GM19023 (cell line): ENCODE measurements around the gene APOL3.
"Not testable (repeated sequence)": the region's sequence is repeated elsewhere in the genome, so short reads cannot be mapped to it uniquely, and the experiment has no call there.

Experiments used
- ATAC-seq: cut with Tn5 transposase; IDR thresholded peaks from one replicate; pipeline ENCODE4 v1.9.1; 2021; ENCODE audit warnings: mild to moderate bottlenecking, moderate library complexity; ENCODE audit not compliant: unreplicated experiment

APOL3 gene

GRCh38 chr22:36193577-36193976, 33.0 kb upstream of the APOL3 start:
- no peak for ATAC-seq

GRCh38 chr22:36193171-36193570, 32.6 kb upstream of the APOL3 start:
- ATAC-seq, result no peak

- ATAC-seq, result no peak
Measured at GRCh38 chr22:36192542-36192941, 32.0 kb upstream of the APOL3 start.

GRCh38 chr22:36191106-36191836, 30.7 kb upstream of the APOL3 start:
- no peak for ATAC-seq

GRCh38 chr22:36187862-36188261, 27.3 kb upstream of the APOL3 start:
- ATAC-seq, result not testable (repeated sequence)

GRCh38 chr22:36185828-36186624, 25.5 kb upstream of the APOL3 start:
- no peak for ATAC-seq

GRCh38 chr22:36184433-36185025, 24.0 kb upstream of the APOL3 start:
- no peak for ATAC-seq

GRCh38 chr22:36183446-36183845, 22.9 kb upstream of the APOL3 start:
- ATAC-seq, result no peak

- ATAC-seq, result no peak
Measured at GRCh38 chr22:36182857-36183256, 22.3 kb upstream of the APOL3 start.

GRCh38 chr22:36182056-36182455, 21.5 kb upstream of the APOL3 start:
- no peak for ATAC-seq

GRCh38 chr22:36180928-36181327, 20.4 kb upstream of the APOL3 start:
- no peak for ATAC-seq

- ATAC-seq, result no peak
Measured at GRCh38 chr22:36180038-36180880, 19.7 kb upstream of the APOL3 start.

GRCh38 chr22:36177160-36177559, 16.6 kb upstream of the APOL3 start:
- ATAC-seq, result no peak

GRCh38 chr22:36175892-36176291, 15.3 kb upstream of the APOL3 start:
- ATAC-seq, result no peak

GRCh38 chr22:36171941-36172340, 11.4 kb upstream of the APOL3 start:
- no peak for ATAC-seq

- no peak for ATAC-seq
Measured at GRCh38 chr22:36166518-36167220, 6.1 kb upstream of the APOL3 start.

- no peak for ATAC-seq
Measured at GRCh38 chr22:36166086-36166485, 5.5 kb upstream of the APOL3 start.

- ATAC-seq, result no peak
Measured at GRCh38 chr22:36165141-36165540, 4.6 kb upstream of the APOL3 start.

- no peak for ATAC-seq
Measured at GRCh38 chr22:36164621-36165020, 4.1 kb upstream of the APOL3 start.

- ATAC-seq, result no peak
Measured at GRCh38 chr22:36163497-36163896, 2.9 kb upstream of the APOL3 start.
